Stimulated activated CD8-positive, alpha-beta memory T cell treated with anti-CD3 and anti-CD28 coated beads, Interleukin-2, amount 100 ng/mL, for 1 hour (primary cell): ENCODE results near the gene IER2.

Source experiments
- DNase-seq, 2 donors: peaks; one replicate each; pipeline ENCODE4 v3.0.0-alpha.2; 2020; ENCODE audit warnings: low read depth in 2 of 2

IER2 gene, protein sequence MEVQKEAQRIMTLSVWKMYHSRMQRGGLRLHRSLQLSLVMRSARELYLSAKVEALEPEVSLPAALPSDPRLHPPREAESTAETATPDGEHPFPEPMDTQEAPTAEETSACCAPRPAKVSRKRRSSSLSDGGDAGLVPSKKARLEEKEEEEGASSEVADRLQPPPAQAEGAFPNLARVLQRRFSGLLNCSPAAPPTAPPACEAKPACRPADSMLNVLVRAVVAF

DNA sequence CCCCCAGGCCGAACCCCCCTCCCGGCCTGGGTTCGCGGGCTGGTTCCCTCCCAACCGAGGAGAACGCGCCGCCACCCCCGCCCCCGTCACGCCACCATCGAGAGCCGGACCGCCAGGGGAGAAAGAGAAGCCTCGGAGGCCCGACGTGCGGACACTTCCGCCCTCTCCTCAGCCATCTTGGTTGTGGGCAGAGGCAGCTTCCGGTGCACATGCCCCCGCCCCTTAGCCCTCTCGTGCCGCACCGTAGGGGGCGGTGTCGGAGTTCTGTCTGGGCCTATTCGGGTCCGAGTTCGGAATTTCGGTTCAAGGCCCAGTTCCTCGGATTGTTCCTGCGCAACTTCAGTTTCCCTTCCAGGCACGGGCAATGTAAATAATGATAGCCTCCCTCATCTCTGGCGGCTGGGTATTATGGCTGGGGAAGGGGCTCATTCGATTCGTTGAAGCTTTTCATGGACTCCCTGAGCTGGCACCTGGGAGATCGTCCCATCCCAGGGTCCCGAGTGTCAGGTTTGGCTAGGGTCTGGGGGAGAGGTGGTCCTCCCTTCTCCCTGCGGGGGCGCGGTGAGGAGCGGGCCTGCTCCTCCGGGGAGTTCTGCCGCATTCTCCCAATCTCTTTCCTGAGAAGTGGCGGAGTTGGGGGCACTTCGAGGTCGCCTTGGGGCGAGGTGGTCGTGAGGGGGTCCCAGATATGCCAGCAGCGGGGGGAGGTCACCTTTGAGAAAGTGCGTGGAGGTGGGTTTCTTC lies at the start of gene IER2, which contains the start of gene STX10:
Gene IER2, plus strand, starts transcription at position 225 of the 744 bp plus-strand sequence. CDS start 2,776 bp downstream, outside the sequence.
Gene STX10, minus strand, starts transcription at position 189 of the 744 bp plus-strand sequence. CDS start 202 bp downstream, outside the sequence.
- DNase-seq = peak; percentile 87 to 89

DNA sequence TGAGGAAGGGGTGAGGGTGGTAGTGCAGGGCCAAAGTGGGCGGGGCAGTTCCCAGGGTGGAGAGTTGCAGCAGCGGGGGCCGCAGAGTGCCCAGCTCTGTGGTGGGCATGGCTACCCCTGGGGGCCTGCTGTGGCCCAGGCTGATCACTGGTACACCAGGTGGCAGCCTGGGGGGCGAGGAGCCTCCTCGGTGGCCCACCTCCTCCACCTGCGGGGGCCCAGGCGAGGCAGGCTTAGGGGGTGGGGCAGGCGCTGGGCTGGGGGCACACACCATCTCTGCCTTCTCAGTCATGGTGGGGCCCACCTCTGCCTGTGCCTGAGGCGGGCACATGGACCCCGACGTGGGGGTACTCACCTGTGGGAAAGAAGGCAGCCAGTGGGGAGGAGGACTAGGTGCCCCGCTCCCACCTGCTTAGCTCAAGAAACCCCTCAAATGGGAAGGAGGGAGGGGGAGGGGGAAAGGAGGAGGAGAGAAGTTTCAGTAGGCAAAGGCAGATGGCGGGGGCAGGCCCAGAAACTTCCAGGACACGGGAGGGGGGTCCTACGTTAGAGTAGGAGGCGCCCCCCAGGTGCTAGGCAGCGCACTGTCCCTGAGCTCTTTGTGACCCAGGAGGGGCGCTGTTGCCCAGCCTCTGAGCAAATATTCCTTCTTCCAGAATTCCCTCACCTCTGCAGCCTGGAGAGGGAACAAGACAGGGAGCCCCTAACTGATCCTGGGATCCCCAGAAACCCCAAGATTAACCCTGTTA lies 49.2 kb upstream of the IER2 start:
- no peak for DNase-seq

DNA sequence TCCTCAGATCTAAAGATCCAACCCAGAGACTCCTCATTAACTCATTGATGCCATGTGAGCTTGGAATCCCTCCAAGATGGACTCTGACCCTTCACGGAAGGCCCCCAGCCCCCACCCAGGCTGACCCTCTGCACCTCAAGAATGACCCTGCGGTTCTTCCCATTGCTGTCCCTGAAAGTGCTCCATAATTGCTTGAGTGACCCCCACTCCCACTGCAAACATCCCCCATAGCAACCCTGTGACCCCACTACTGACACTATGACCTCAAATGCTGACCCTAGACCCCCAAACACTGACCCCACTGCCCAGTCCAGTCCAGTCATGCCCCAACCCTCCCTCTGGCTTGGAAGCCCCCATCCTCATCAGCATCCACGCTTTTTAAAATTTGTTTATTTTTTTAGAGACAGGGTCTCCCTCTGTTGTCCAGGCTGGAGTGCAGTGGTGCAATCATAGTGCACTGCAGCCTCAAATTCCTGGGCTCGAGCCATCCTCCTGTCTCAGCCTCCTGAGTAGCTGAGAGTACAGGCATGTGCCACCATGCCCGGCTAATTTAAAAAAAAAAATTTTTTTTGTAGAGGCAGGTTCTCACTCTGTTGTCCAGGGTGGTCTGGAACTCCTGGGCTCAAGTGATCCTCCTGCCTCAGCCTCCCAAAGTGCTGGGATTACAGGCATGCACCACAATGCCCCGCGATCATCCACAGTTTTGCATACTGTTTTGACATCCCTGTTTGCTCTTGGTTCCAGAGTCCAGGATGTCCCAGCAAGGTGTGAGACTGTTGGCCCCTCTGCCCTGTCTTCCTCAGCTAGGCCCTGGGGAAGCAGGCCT lies 48.4 kb upstream of the IER2 start:
- no peak for DNase-seq

DNA sequence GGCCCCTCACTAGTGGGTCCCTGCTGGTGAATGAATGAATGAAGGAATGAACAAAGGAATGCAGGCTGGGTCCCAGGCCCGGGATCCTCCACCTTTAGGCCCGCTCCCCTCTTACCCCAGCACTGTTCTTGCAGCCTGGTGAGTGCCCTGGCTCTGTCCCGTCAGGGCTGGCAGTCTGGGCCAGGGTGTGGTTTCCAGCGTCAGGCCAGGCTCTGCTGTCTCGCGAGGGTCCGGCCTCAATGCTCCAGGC lies 47.9 kb upstream of the IER2 start:
- DNase-seq = no peak

DNA sequence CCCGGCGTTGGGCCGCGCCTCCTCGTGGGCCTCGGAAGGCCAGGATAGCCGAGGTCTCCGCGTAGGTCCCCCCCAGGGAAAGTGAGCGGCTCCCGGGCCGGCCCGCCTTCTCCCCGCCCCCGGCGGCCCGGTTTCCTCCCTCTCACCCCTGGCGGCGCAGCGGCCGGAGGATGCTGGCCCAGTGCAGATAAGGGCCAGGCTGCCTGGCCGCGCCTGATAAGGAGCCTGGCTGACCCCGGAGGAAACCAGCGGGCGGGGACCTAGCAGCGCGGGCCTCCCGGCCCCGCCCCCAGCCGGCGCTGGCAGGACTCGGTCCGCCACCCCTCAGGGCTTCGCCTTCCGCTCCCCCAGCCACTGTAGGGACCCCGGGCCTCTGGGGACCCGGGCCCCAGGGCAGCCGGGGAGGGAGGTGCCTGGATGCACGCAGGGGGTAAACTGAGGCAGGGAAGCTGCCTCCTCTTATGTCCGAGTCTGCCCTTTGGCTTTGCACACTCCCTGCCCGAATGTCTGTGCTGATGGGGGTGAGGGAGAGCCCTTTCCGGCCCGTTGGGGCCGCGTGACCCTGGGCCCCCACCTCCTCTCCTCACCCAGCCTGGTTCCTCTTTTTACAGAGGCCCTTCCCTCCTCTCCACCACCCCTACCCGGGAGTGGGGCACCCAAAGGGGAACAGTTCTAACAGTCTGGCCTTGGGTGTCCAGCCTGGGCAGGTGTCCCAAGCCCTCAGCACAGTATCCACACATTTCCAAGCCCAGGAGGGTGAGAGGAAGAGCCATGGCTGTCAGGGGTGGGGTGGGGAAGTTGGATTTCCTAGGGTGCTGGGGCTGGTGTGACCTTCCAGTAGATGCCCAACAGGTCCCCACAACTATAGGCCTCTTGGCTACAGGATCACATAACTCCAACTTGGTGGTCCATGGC lies 47.3 kb upstream of the IER2 start, which contains the start of gene LYL1:
Gene LYL1, minus strand, starts transcription at position 193 of the 915 bp plus-strand sequence. CDS start 1,687 bp downstream, outside the sequence.
- DNase-seq = no peak

DNA sequence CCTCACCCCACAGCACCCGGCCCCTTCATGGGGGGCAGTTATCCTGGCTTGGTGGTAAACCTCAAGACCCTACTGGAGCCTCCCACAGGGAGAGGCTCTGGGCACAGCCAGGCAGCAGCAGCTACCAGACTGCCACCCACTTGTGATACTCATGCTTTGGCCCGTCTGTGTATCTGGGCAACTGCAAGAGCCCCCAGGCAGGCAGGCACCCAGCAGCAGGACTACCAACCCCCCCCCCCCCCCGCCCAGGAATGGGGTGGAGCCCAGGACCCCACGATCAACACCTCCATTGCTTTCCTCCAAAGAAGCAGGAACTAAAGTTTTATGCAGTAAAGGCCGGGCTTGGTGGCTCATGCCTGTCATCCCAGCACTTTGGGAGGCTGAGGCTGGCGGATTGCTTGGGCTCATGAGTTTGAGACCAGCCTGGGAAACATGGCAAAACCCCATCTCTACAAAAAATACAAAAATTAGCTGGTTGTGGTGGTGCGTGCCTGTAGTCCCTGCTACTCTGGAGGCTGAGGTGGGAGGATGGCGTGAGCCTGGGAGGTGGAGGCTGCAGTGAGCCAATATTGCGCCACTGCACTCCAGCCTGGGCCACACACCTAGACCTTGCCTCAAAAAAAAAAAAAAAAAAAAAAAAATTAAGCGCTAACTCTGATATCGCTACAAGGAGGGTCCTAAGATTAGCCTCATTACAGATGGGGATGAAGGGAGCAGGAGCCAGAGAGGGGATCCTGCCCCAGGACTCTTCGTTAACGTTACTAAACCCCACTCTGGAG lies 46.4 kb upstream of the IER2 start:
- DNase-seq = no peak

DNA sequence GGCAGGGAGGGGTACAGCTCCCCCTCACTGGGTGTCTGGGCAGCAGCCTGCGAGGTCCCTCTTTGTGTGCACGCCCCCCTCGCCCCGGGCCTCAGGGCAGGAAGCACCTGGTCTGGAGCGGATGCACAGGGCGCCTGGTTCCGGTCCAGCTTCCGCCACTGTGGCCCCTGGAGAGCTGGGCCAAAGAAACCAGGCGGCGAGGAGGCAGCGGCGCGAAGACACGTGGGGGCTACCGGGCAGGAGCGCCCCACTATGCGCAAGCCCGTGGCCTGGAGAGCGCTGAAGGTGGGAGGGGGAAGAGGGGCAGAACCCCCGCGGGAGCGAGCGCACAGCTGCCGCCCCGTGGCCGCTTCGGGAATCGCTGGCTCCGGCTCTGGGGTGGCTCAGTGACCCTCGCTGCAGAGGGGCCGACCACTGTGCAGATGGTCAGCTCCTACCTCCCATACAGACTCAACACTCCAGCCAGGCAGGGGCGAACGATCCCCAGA lies 45.8 kb upstream of the IER2 start:
- DNase-seq = peak in 1 of 2 donors; percentile 49

DNA sequence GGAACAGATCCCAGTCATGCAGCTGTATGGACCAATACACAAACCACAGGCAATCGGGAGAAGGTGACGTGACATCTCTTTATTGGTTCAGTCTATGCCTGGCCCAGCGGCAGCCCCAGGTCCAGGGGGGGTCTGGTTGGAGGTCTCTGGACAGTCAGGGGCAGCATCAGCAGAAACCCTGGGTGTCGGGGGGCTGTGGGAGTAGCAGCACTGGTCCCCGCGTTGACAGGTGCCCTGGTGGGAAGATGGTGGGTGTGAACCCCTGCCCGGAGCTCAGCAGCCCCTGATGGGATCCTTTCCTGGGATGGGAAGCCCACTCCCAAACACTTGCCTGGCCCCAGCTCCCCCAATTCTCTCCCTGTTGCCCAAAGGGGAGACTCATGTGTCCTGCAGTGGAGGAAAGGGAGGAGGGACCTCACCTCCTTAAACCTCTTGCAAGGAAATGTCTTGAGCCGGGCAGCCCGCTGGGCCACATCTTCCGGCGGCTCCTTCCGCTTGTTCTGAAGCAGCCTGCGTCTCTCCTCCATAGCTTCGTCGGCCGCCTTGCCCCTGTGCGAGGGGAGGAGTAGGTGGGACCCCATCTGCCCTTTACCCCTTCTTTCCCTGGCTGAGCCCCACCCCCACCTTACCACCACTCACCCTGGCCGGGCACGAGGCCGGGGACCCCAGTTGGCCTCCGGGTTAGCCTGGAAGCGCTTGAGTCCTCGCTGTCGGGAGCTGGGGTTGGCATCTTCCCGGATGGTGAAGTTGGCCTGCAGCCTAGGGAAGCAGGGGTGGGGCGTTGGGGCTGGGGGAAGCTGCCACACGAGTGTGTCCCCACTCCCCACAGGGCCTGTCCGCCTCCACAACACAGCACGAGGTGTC lies 45.1 kb upstream of the IER2 start:
- no peak for DNase-seq

DNA sequence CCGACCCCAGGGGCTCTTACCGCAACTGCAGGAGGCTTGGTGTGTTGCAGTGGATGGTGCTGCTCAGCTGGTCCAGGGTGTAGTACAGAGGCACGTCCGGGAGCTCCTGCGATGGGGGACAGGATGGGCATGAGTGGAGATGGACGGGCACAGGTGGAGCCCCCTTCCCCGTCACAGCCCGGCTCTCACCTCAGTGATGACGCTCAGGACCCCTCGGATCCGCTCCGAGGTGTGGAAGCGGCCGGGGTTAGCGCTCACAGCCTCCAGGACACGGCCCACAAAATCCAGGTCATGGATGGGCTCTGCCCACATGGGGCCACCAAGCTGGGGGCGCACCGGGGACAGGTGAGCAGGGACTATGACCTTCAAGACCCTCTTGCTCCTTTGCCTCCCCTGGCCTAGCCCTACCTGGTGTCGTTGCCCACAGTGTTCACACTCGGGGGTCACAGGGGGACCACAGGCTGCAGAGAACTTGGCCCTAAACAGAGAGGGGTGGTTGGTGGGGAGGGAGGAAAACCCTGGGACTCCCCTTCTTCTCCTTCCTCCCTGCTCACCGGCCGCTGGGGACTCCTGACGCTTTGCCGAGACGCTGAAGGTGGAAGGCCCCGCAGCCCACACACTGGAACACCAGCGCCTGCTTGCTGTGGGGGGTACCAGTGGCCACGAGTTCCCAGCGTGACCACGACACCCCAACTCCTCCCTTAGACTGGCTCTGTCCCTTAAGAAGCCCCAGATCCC lies 40.7 kb upstream of the IER2 start:
- no peak for DNase-seq

DNA sequence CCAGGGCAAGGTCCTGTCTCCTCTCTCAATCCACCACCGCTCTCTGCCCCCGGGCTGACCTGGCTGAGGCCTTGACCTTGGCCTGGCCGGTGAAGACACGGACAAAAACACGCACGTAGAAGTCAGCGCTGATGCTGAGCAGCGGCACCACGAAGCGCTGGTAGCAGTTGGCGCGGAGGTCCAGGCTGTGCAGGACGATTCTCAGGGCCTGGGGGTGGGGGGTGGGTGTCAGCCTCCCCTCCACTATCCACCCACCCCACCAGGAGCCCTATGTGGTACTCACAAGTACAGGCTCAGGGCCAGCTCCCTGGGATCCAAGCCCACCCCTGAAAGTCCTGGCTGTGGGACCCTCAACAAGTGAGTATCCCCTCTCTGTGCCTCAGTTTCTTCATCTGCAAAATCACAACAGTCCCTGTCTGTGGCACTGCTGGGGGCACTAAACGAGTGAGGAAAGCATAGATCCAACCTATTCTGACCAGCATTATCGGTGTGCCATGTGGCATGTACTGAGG lies 40.1 kb upstream of the IER2 start:
- no peak for DNase-seq

DNA sequence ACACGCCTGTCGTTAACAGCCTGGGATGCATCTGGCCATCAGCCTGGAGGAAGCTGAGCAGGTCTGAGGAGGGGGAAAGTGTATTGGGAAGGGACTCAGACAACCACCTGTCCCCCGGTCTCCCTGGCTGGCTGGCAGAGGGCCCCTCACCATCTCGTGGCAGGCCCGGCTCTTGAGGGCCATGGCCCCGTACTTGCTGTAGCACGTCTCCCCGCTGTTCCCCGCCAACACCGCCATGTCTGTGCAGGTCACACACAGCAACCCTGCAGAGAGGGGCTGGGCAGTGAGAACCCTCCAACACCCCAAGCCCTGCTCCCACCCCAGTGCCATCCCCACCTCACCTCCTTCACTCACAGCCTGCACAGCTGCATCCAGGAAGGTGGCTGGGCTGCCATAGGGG lies 37.7 kb upstream of the IER2 start:
- DNase-seq = no peak

DNA sequence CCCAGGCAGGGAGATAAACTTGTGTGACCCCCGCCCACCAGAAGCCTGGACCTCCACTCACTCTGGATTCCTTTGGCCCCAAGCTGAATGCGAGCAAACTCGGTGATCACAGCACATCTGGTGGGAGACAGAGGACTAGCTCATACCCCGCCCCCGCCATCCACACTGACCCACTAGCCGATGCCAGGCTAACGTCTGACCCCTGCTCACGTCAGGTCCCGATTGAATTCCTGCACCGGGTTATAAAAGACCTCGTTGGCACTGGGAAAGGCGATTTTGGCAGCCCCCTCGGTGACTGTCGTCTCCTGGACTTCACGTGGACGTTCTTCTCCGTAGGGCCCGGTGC lies 34.3 kb upstream of the IER2 start:
- no peak for DNase-seq

DNA sequence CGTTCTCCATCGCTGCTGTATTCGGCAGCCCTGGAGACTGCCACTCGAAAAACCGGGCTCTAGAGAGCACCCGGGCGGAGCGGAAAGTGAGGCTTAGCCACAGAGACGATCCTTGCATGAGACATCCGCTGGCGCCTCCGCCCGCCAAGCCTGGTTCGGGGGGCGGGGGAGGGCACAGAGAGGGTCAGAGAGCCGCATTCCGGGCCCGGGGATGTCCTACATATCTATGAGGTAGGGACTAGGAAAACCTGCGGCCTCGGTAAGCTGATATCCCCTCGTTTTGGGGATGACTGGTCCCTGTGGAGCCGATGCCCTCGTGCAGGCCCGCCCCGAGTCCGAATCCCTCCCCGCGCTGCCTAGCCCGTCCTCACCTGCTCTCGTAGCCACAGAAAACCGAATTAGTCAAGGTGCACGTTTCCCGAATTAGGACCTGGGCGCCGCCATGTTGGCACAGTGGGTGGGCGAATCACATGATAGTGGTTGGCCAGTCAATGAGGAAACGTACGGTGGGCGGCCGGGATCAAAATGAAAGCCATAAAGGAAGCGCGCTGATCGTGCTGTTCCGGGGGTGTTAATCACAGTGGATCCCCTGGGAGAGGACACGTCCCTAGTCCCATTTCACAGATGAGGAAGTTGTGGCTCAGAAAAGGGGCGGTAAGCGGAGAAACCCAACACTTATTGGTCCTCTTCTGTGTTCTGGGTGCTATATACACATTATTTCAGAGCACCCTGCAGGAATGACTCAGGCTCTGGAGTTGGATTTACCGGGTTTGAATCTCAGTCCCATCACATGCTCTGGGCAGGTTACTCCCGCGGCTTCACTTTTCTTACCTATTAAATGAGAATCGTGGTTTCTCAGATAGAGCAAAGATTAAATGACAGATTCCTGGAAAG lies 33.7 kb upstream of the IER2 start, which contains the start of gene TRMT1:
Gene TRMT1, minus strand, starts transcription at position 459 of the 894 bp plus-strand sequence. Its CDS starts 341 bp downstream, at position 118.
- peak; percentile 72 to 77 for DNase-seq

DNA sequence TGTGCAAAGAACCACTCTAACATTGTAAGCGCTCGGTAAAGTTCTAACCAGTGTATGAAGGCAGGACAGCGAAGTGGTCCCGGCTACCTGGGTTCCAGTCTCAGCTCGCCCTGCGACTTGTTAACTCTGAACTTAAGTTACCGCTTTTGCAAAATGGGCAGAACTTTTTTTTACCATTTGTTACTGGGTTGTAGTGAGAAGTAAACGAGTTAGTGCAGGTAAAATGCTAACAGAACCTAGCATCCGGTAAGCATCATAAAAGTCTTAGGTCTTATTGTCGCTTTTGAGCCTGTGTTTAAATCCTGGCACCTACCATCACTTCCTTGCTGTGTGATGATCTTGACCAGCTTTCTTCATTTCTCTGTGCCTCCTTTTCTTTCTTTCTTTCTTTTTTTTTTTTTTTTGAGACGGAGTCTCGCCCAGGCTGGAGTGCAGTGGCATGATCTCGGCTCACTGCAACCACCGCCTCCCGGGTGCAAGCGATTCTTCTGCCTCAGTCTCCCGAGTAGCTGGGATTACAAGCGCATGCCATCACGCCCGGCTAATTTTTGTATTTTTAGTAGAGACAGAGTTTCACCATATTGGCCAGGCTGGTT lies 32.9 kb upstream of the IER2 start:
- no peak for DNase-seq

DNA sequence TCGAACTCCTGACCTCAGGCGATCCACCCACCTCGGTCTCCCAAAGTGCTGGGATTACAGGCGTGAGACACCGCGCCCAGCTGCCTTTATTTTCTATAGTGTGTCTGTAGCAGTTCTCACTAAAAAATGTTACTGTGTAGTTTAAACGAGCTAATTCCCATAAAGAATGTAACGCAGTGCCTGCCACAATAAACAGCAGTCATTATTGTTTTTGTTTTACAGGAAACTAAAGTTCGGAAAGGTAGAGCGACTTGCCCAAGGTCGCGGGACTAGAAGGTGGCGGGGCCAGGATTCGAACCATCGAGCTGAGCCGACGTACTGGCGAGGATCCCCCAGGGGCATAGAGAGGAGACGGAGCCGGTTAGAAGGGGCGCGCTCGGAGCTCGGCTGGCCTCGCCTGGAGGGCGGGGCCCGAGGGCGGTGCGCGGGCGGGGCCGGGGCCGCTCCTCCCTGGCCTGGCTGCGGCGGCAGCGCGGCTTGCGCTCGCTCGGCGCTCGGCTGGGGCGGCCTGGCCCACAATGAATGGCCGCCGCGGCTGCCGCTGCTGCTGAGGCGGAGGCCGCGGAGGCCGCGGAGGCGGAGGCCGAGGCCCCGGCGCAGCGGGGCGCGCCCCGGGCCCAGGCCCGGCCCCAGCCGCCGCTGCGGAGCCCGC lies 32.3 kb upstream of the IER2 start, which contains the start of gene NACC1:
Gene NACC1, plus strand, starts transcription at position 493 of the 652 bp plus-strand sequence. CDS start 16,944 bp downstream, outside the sequence.
- DNase-seq = peak; percentile 74 to 79
